ENCODE data around the gene ENKUR. TPM values are rescaled to one million over a fixed set of nuclear protein-coding genes. Genes with fewer than 3 reads are reported as not detected.

ENKUR gene
- total RNA-seq, 1 donor from 2014 or later: not detected

DNA sequence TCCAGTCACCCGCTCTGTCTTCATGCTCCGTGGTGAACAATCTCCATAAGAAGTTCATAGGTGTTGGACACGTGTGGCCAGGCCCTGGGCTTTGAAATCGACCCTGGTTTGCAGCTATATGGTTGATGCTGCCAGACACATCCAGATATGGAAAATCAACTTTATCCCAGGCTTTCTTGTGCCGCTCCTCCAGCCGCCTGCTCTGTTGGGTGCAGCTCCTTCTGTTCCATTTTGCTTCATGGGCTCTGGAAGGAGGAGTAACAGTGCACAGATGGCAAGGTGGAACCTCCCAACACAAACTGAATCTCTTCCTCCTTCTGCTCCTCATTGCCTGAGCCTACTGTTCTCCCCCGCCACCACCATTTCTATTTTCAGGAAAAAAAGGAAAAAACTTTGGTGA lies 45.2 kb upstream of the ENKUR start:
- no peak for DNase-seq
- Mint-ChIP-seq H3K4me1 (ENCODE audit: low read depth, unreplicated experiment) (peaks cover 2% of the 10 kb centered on the region), H3K9me3 (ENCODE audit: unreplicated experiment) (no peaks in the 10 kb centered on the region), H3K4me3 (ENCODE audit: unreplicated experiment) (no peak overlapping the region), H3K27me3 (ENCODE audit: unreplicated experiment) (no peaks in the 10 kb centered on the region), H3K27ac (ENCODE audit: unreplicated experiment) (no peak overlapping the region), H3K36me3 (ENCODE audit: unreplicated experiment) (no peaks in the 10 kb centered on the region)
- TF ChIP-seq, protein P1, sequence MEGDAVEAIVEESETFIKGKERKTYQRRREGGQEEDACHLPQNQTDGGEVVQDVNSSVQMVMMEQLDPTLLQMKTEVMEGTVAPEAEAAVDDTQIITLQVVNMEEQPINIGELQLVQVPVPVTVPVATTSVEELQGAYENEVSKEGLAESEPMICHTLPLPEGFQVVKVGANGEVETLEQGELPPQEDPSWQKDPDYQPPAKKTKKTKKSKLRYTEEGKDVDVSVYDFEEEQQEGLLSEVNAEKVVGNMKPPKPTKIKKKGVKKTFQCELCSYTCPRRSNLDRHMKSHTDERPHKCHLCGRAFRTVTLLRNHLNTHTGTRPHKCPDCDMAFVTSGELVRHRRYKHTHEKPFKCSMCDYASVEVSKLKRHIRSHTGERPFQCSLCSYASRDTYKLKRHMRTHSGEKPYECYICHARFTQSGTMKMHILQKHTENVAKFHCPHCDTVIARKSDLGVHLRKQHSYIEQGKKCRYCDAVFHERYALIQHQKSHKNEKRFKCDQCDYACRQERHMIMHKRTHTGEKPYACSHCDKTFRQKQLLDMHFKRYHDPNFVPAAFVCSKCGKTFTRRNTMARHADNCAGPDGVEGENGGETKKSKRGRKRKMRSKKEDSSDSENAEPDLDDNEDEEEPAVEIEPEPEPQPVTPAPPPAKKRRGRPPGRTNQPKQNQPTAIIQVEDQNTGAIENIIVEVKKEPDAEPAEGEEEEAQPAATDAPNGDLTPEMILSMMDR (IDR thresholded peaks at IDR 0.05; ENCODE audit: partially characterized antibody, unreplicated experiment): no peak

DNA sequence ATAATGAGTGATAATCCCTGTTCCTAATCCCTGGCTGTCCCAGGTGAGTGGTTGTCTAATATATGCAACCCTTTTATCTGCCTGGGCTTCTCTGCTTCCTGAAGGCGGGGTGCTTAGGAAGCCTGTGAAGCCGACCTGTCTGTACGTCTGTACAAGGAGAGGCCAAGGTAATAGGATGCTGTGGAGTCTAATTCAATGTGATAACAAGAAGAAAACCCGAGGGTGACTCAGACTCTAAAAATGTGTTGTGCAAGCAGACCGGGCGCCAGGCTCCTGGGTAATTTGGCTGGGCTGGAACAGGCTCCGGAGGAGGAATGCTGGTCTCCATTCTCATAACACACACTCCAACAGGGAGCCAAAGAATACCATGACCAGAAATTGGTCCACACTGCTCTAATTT lies 44.0 kb upstream of the ENKUR start:
- no peak for DNase-seq
- TF ChIP-seq, protein P1 (IDR thresholded peaks at IDR 0.05; ENCODE audit: partially characterized antibody, unreplicated experiment): no peak
- H3K4me1 Mint-ChIP-seq (ENCODE audit: low read depth, unreplicated experiment): peaks cover 2% of the 10 kb centered on the region
- H3K27ac Mint-ChIP-seq (ENCODE audit: unreplicated experiment): no peak overlapping the region
- no peaks in the 10 kb centered on the region for H3K9me3 Mint-ChIP-seq (ENCODE audit: unreplicated experiment)
- no peaks in the 10 kb centered on the region for H3K36me3 Mint-ChIP-seq (ENCODE audit: unreplicated experiment)
- no peaks in the 10 kb centered on the region for H3K27me3 Mint-ChIP-seq (ENCODE audit: unreplicated experiment)
- H3K4me3 Mint-ChIP-seq (ENCODE audit: unreplicated experiment): no peak overlapping the region

DNA sequence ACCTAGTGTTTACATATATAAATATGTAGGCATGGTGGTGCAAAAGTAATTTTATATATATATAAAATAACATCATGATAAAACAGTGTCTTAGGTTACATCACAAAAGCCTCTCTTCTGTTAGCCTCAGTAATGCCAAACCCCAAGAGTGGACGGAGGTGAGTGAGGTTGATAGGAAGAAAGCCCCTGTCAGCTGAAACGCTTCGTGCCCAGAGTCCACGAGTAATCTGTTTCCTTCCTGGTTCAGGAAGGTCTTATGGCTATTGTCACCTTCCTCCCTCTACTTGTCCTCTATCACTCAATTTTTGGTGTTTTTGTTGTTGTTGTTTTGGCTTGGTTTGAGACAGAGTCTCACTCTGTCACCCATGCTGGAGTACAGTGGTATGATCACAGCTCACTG lies 41.9 kb upstream of the ENKUR start:
- no peak for DNase-seq
- H3K4me3 Mint-ChIP-seq (ENCODE audit: unreplicated experiment): no peak overlapping the region
- TF ChIP-seq, protein P1 (IDR thresholded peaks at IDR 0.05; ENCODE audit: partially characterized antibody, unreplicated experiment): no peak
- peaks cover 2% of the 10 kb centered on the region for H3K4me1 Mint-ChIP-seq (ENCODE audit: low read depth, unreplicated experiment)
- H3K27me3 Mint-ChIP-seq (ENCODE audit: unreplicated experiment): no peaks in the 10 kb centered on the region
- no peaks in the 10 kb centered on the region for H3K36me3 Mint-ChIP-seq (ENCODE audit: unreplicated experiment)
- no peak overlapping the region for H3K27ac Mint-ChIP-seq (ENCODE audit: unreplicated experiment)
- no peaks in the 10 kb centered on the region for H3K9me3 Mint-ChIP-seq (ENCODE audit: unreplicated experiment)

DNA sequence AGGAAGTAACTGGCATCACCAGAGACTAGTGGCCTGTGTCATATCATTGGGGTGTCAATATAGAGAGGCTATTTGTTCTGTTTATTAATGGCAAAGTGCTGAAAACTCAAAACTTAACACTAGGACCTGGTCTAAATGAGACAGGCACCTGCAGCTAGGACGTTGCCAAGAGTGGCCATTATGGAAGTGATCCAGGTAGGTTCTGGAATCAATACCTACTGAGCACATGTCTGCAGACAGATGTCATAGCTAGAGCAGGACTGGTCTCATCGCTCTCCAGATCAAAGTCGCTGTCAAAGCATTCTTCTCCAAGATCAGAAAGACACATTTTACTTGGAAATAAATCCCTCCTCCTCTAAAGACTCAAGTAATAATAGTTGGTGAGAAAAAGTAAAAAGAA lies 40.8 kb upstream of the ENKUR start:
- Mint-ChIP-seq H3K4me3 (ENCODE audit: unreplicated experiment) (no peak overlapping the region), H3K9me3 (ENCODE audit: unreplicated experiment) (no peaks in the 10 kb centered on the region), H3K36me3 (ENCODE audit: unreplicated experiment) (no peaks in the 10 kb centered on the region), H3K27me3 (ENCODE audit: unreplicated experiment) (no peaks in the 10 kb centered on the region), H3K27ac (ENCODE audit: unreplicated experiment) (no peak overlapping the region), H3K4me1 (ENCODE audit: low read depth, unreplicated experiment) (peaks cover 2% of the 10 kb centered on the region)
- TF ChIP-seq, protein P1 (IDR thresholded peaks at IDR 0.05; ENCODE audit: partially characterized antibody, unreplicated experiment): no peak
- DNase-seq: no peak

DNA sequence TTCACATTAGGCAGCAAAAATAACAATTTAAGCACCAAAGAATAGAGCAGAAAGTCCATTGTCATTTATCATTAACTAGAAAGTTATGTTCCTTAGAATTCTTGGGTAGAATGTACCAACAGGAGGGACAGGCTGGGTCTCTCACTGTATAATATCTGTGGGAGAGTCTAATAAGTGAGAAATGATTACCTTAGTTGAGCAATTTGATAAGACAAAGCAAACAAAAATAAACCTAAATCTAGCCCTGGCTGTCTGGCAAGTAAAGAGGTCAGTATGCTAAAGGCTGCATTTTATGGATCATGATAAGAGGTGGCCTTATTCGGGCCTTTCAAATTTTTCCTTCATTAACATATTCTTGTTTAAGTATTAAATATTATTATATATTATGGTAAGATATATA lies 36.1 kb upstream of the ENKUR start:
- TF ChIP-seq, protein P1 (IDR thresholded peaks at IDR 0.05; ENCODE audit: partially characterized antibody, unreplicated experiment): no peak
- H3K27ac Mint-ChIP-seq (ENCODE audit: unreplicated experiment): no peak overlapping the region

More for the DNA sequence above, 36.1 kb upstream of the ENKUR start:
- peaks cover 5% of the 10 kb centered on the region for H3K9me3 Mint-ChIP-seq (ENCODE audit: unreplicated experiment)
- H3K4me3 Mint-ChIP-seq (ENCODE audit: unreplicated experiment): no peak overlapping the region
- H3K4me1 Mint-ChIP-seq (ENCODE audit: low read depth, unreplicated experiment): no peaks in the 10 kb centered on the region
- no peak for DNase-seq
- H3K36me3 Mint-ChIP-seq (ENCODE audit: unreplicated experiment): no peaks in the 10 kb centered on the region
- H3K27me3 Mint-ChIP-seq (ENCODE audit: unreplicated experiment): peaks cover 3% of the 10 kb centered on the region

Measured in glutamatergic neuron (in vitro differentiated cells).